NCI-H128 (cell line): ENCODE results near the gene FGF19.
"Not testable (repeated sequence)": the region's sequence is repeated elsewhere in the genome, so short reads cannot be mapped to it uniquely, and the experiment has no call there.

Experiments
- DNase-seq: peaks from one replicate; lab custom pipeline; 2025; ENCODE audit not compliant: unreplicated experiment; lab: John Stamatoyannopoulos, UW

FGF19 gene

GRCh38 chr11:69697469-69697843 lies 6.4 kb downstream of the FGF19 start:
- no peak for DNase-seq

GRCh38 chr11:69696749-69697468 lies 6.9 kb downstream of the FGF19 start:
- DNase-seq = no peak

- DNase-seq = not testable (repeated sequence)
Measured at GRCh38 chr11:69695995-69696394, 7.8 kb downstream of the FGF19 start.

- DNase-seq = no peak
Measured at GRCh38 chr11:69695581-69695980, 8.2 kb downstream of the FGF19 start.

- no peak for DNase-seq
Measured at GRCh38 chr11:69694781-69695180, 9.0 kb downstream of the FGF19 start.

- DNase-seq = no peak
Measured at GRCh38 chr11:69692422-69692821, 11.4 kb downstream of the FGF19 start.

- no peak for DNase-seq
Measured at GRCh38 chr11:69691463-69691862, 12.4 kb downstream of the FGF19 start.

- no peak for DNase-seq
Measured at GRCh38 chr11:69689484-69690319, 14.1 kb downstream of the FGF19 start.

GRCh38 chr11:69687969-69688771 lies 15.7 kb downstream of the FGF19 start:
- DNase-seq = not testable (repeated sequence)

- no peak for DNase-seq
Measured at GRCh38 chr11:69686856-69687255, 17.0 kb downstream of the FGF19 start.

- DNase-seq = no peak
Measured at GRCh38 chr11:69686452-69686851, 17.4 kb downstream of the FGF19 start.

GRCh38 chr11:69685348-69685747 lies 18.5 kb downstream of the FGF19 start:
- DNase-seq = no peak

GRCh38 chr11:69684651-69685050 lies 19.2 kb downstream of the FGF19 start:
- DNase-seq = no peak

GRCh38 chr11:69683764-69684333 lies 20.0 kb downstream of the FGF19 start:
- DNase-seq = no peak

- no peak for DNase-seq
Measured at GRCh38 chr11:69682681-69683326, 21.0 kb downstream of the FGF19 start.

GRCh38 chr11:69682221-69682620 lies 21.6 kb downstream of the FGF19 start:
- DNase-seq = no peak

GRCh38 chr11:69680688-69681087 lies 23.1 kb downstream of the FGF19 start:
- DNase-seq = no peak

GRCh38 chr11:69677749-69678148 lies 26.1 kb downstream of the FGF19 start:
- no peak for DNase-seq

GRCh38 chr11:69674886-69675714 lies 28.7 kb downstream of the FGF19 start, which contains the start of gene LTO1:
Gene LTO1 (minus strand): TSS chr11:69675353. CDS start chr11:69675239, 114 bp downstream.
- peak; percentile 70 for DNase-seq
